DND-41 (cell line): Measurements from ENCODE around the gene RS1.

ENCODE experiments used
- ATAC-seq: fragments of 200-7000 bp; cut with Tn5 transposase; 3 replicates; pipeline ENCODE4 v1.9.1; 2021; ENCODE audit warnings: low read depth; ENCODE audit not compliant: insufficient read depth
- DNase-seq: peaks from one replicate; pipeline ENCODE4 v3.0.0-alpha.2; 2020
- H2AFZ ChIP-seq: 2 replicates; pipeline ENCODE4 v1.6.0; 2012; ENCODE audit warnings: low read depth, low read length
- H3K27ac ChIP-seq: 2 replicates; pipeline ENCODE4 v1.5.1; 2012; ENCODE audit warnings: low read length, inconsistent platforms
- H3K27me3 ChIP-seq: fragments of 200-600 bp; sonication (generic); 2 replicates; pipeline ENCODE4 v1.6.0; 2012; ENCODE audit warnings: low read length, mild to moderate bottlenecking, inconsistent platforms; ENCODE audit not compliant: insufficient read depth, poor library complexity
- H3K36me3 ChIP-seq: 2 replicates; pipeline ENCODE4 v1.5.1; 2012; ENCODE audit warnings: low read length, inconsistent platforms; ENCODE audit not compliant: insufficient read depth
- H3K4me1 ChIP-seq: 2 replicates; pipeline ENCODE4 v1.5.1; 2012; ENCODE audit warnings: mild to moderate bottlenecking, low read length; ENCODE audit not compliant: insufficient read depth
- H3K4me2 ChIP-seq: 2 replicates; pipeline ENCODE4 v1.6.0; 2012; ENCODE audit warnings: mild to moderate bottlenecking, moderate library complexity, low read length, inconsistent platforms; ENCODE audit not compliant: insufficient read depth
- H3K4me3 ChIP-seq, 2 experiments: fragments of 200-600 bp in 1 of 2; shearing (Covaris generic) in 1 of 2; 2 replicates each; pipeline ENCODE4 v1.5.1; 2012 to 2016; ENCODE audit warnings: inconsistent platforms in 2 of 2, low read length in 2 of 2, mild to moderate bottlenecking in 2 of 2, low read depth in 1 of 2, moderate library complexity in 1 of 2
- H3K79me2 ChIP-seq: 2 replicates; pipeline ENCODE4 v1.6.0; 2012; ENCODE audit warnings: low read length, inconsistent platforms; ENCODE audit not compliant: insufficient read depth
- H3K9ac ChIP-seq: 2 replicates; pipeline ENCODE4 v1.6.0; 2012; ENCODE audit warnings: low read depth, mild to moderate bottlenecking, inconsistent platforms, low read length, moderate library complexity
- H3K9me3 ChIP-seq: 2 replicates; pipeline ENCODE4 v1.5.1; 2012; ENCODE audit warnings: low read length, moderate library complexity, mild to moderate bottlenecking, inconsistent platforms; ENCODE audit not compliant: insufficient read depth, severe bottlenecking
- H4K20me1 ChIP-seq: 2 replicates; pipeline ENCODE4 v1.6.0; 2012; ENCODE audit warnings: low read length; ENCODE audit not compliant: insufficient read depth
- CTCF ChIP-seq: IDR thresholded peaks from 2 replicates; pipeline ENCODE4 v1.5.1; 2012; ENCODE audit warnings: borderline replicate concordance, low read length, moderate library complexity, mild to moderate bottlenecking; ENCODE audit not compliant: poor library complexity, severe bottlenecking; ENCODE audit errors: extremely low read depth
- EZH2 ChIP-seq: IDR thresholded peaks from 3 replicates; pipeline ENCODE4 v1.6.1; 2012; ENCODE audit warnings: borderline replicate concordance, low read depth, mild to moderate bottlenecking, moderate library complexity, low read length, inconsistent platforms; ENCODE audit not compliant: severe bottlenecking

Gene RS1

DNA sequence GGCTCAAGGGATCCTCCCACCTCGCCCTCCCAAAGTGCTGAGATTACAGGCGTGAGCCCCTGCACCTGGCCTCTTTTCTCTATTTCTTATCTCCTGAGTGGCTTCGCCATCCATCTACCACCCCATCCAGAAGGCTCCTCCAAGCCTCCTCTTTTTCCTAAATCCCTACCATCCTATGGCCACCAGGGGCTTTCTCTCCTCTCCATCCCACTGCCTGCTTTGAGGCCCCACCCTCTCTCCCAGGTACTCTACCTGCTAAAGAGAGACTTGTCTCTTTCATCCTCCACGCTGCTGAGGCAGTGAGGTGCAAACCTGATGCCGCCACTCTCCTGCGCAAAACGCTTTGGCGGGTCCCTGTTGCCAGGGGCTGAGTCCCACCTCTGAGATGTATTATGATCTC is 7.0 kb downstream of the RS1 start:
- no peak overlapping the region for H3K27ac ChIP-seq
- H2AFZ ChIP-seq, result no peak overlapping the region
- H3K4me2 ChIP-seq, result no peak overlapping the region
- DNase-seq (no peak), ATAC-seq (no peak)
- H4K20me1 ChIP-seq, result no peaks in the 10 kb centered on the region
- no peaks in the 10 kb centered on the region for H3K27me3 ChIP-seq
- H3K9me3 ChIP-seq, result no peaks in the 10 kb centered on the region
- H3K9ac ChIP-seq, result no peak overlapping the region
- H3K4me3 ChIP-seq, result no peak overlapping the region
- TF ChIP-seq EZH2 (no peak), CTCF (no peak)
- H3K4me1 ChIP-seq, result no peaks in the 10 kb centered on the region
- H3K79me2 ChIP-seq, result no peaks in the 10 kb centered on the region
- no peaks in the 10 kb centered on the region for H3K36me3 ChIP-seq

DNA sequence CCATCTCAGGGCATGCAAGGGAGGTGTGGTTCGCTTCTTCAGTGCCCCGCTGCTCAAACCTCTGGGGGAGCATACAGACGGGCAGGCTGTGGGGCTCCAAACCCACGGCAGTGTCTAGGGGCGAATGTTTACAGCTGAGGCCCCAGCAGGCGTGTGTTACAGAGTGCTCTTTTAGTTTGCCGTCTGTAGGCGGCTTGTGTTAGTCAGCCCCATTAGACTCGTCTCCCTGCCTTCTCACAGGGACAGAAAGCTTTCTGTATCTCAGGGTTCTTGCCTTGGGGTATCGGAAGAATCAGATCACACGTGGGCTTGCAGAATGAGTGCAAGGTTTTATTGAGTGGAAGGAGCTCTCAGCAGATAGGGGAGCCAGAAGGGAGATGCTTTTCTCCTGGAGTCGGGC is 10.6 kb downstream of the RS1 start:
- H4K20me1 ChIP-seq, result no peaks in the 10 kb centered on the region
- no peak overlapping the region for H2AFZ ChIP-seq
- no peaks in the 10 kb centered on the region for H3K9me3 ChIP-seq
- H3K36me3 ChIP-seq, result no peaks in the 10 kb centered on the region
- TF ChIP-seq EZH2 (no peak), CTCF (no peak)
- H3K27ac ChIP-seq, result no peak overlapping the region
- ATAC-seq (no peak), DNase-seq (no peak)
- no peak overlapping the region for H3K4me2 ChIP-seq
- H3K27me3 ChIP-seq, result no peaks in the 10 kb centered on the region
- H3K4me1 ChIP-seq, result no peaks in the 10 kb centered on the region
- no peak overlapping the region for H3K4me3 ChIP-seq
- H3K79me2 ChIP-seq, result no peaks in the 10 kb centered on the region
- H3K9ac ChIP-seq, result no peak overlapping the region

DNA sequence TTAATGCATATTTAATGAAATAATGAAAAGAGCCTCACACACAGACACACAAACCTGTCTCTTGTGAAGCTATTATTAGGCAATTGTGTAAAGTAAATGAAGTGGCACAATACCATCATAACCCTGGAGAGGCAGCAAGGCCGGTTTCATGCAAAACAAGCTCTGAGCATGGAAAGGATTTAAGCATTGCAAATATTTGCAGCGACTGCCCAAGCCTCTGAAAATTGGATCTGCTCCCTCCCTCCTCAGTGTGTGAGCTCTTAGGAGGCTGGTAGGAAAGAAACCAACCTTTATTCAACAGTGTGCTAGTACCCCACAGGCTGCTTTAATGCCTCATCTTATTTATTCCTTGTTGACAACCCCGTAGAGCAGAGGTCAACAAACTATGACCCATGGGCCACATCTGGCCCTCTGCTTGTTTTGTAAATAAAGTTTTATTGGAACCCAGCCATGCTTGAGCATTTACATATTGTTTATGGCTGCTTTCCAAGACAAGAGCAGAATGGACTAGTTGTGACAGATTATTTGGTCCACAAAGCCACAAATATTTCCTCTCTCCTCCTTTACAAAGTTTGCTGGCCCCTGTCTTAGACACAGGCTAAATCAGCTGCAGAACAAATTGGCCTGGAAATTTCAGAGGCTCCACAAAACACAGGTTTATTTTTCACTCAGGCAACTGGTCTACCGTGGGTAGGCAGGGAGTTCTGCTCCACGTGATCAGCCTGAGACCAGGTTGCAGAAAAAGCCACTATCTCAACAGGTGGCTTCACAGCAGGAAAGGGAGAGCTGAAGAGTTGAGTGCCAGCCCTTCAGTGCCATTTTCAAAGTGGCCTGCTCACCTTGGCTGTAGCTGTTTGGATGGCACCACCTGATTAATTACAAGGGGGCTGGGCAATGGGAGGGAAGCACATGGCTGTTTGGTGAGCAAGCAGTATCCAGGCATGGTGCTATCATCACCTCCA is 16.8 kb downstream of the RS1 start:
- Histone ChIP-seq H3K9ac (no peak overlapping the region), H4K20me1 (no peaks in the 10 kb centered on the region), H3K4me2 (no peak overlapping the region), H3K36me3 (no peaks in the 10 kb centered on the region), H2AFZ (no peak overlapping the region), H3K4me3 (no peak overlapping the region), H3K27me3 (no peaks in the 10 kb centered on the region), H3K27ac (no peak overlapping the region), H3K4me1 (no peaks in the 10 kb centered on the region), H3K79me2 (no peaks in the 10 kb centered on the region), H3K9me3 (no peaks in the 10 kb centered on the region)
- TF ChIP-seq CTCF (no peak), EZH2 (no peak)
- ATAC-seq (no peak), DNase-seq (no peak)
